HEK293 (cell line): ENCODE results near the gene PDE3A.

Source experiments
- CTCF ChIA-PET: fragments of 350-600 bp; formaldehyde crosslinking; extraction: SDS; loops from one replicate; lab custom pipeline; 2021; ENCODE audit warnings: antibody characterized with exemption; lab: Yijun Ruan, JAX
- POLR2A ChIA-PET: fragments of 300-600 bp; formaldehyde crosslinking; extraction: SDS; loops from one replicate; lab custom pipeline; 2020; ENCODE audit warnings: antibody characterized with exemption, inconsistent platforms; lab: Yijun Ruan, JAX
- H3K27ac ChIP-seq: fragments of 200-500 bp; sonication (Bioruptor generic); 2 replicates; pipeline ENCODE4 v1.5.1; 2014; ENCODE audit warnings: low read depth, low read length, control low read depth, inconsistent platforms; ENCODE audit errors: extremely low read depth
- H3K36me3 ChIP-seq, 2 experiments: fragments of 200-500 bp in 1 of 2; sonication (Bioruptor generic) in 1 of 2; 1 replicate in 1 of 2; 2 replicates in 1 of 2; pipeline ENCODE4 v1.5.1; 2014 to 2017; ENCODE audit warnings: inconsistent platforms in 2 of 2, low read length in 2 of 2; ENCODE audit not compliant: control insufficient read depth in 2 of 2, insufficient read depth in 1 of 2
- H3K4me1 ChIP-seq: fragments of 200-500 bp; sonication (Bioruptor generic); 2 replicates; pipeline ENCODE4 v1.5.1; 2014; ENCODE audit warnings: mild to moderate bottlenecking, low read length, inconsistent platforms; ENCODE audit not compliant: control insufficient read depth, insufficient read depth
- H3K4me3 ChIP-seq: 2 replicates; pipeline ENCODE4 v1.5.1; 2011; ENCODE audit warnings: low read depth, mild to moderate bottlenecking, control low read depth, low read length, moderate library complexity
- H3K9me3 ChIP-seq: fragments of 200-500 bp; sonication (Bioruptor generic); 2 replicates; pipeline ENCODE4 v1.5.1; 2014; ENCODE audit warnings: low read depth, low read length, inconsistent platforms; ENCODE audit not compliant: control insufficient read depth, insufficient read depth
- ATF2 ChIP-seq: fragments of 450-650 bp; formaldehyde crosslinking; IDR thresholded peaks from 2 replicates; pipeline ENCODE4 v1.5.1; 2016; ENCODE audit warnings: missing biosample characterization, missing genetic modification characterization, low read depth
- BCL6B ChIP-seq: fragments of 450-650 bp; formaldehyde crosslinking; IDR thresholded peaks from 2 replicates; pipeline ENCODE4 v1.5.1; 2017; ENCODE audit warnings: missing biosample characterization, missing genetic modification characterization
- GLI2 ChIP-seq: fragments of 450-650 bp; formaldehyde crosslinking; IDR thresholded peaks from 2 replicates; pipeline ENCODE4; 2017; ENCODE audit warnings: missing biosample characterization, missing genetic modification characterization, low read depth, borderline replicate concordance
- HOXD13 ChIP-seq: sonication (generic); formaldehyde crosslinking; IDR thresholded peaks from 2 replicates; pipeline ENCODE4 v1.8.0; 2022; ENCODE audit warnings: missing genetic modification reagents, borderline replicate concordance
- KLF10 ChIP-seq: fragments of 450-650 bp; IDR thresholded peaks from 2 replicates; pipeline ENCODE4 v1.5.1; 2018; ENCODE audit warnings: missing biosample characterization, mild to moderate bottlenecking, missing genetic modification characterization
- KLF17 ChIP-seq: fragments of 450-650 bp; formaldehyde crosslinking; IDR thresholded peaks from 2 replicates; pipeline ENCODE4 v1.5.1; 2016; ENCODE audit warnings: missing biosample characterization, missing genetic modification characterization
- TSHZ1 ChIP-seq: fragments of 450-650 bp; formaldehyde crosslinking; IDR thresholded peaks from 2 replicates; pipeline ENCODE4 v1.5.1; 2016; ENCODE audit warnings: missing biosample characterization, missing genetic modification characterization, borderline replicate concordance
- ZBTB26 ChIP-seq: fragments of 450-650 bp; formaldehyde crosslinking; optimal IDR thresholded peaks from 2 replicates; pipeline ENCODE3; 2016; ENCODE audit warnings: missing biosample characterization, mild to moderate bottlenecking, missing genetic modification characterization
- ZFHX2 ChIP-seq: fragments of 450-650 bp; formaldehyde crosslinking; conservative IDR thresholded peaks from 2 replicates; pipeline ENCODE4 v1.5.1; 2016; ENCODE audit warnings: missing biosample characterization, missing genetic modification characterization
- ZNF121 ChIP-seq: fragments of 450-650 bp; formaldehyde crosslinking; IDR thresholded peaks from 2 replicates; pipeline ENCODE4 v1.5.1; 2016; ENCODE audit warnings: missing biosample characterization, missing genetic modification characterization
- ZNF132 ChIP-seq: fragments of 450-650 bp; formaldehyde crosslinking; IDR thresholded peaks from 2 replicates; pipeline ENCODE4 v1.5.1; 2017; ENCODE audit warnings: missing biosample characterization, missing genetic modification characterization, borderline replicate concordance
- ZNF214 ChIP-seq: fragments of 450-650 bp; formaldehyde crosslinking; IDR thresholded peaks from 2 replicates; pipeline ENCODE4 v1.5.1; 2017; ENCODE audit warnings: missing biosample characterization, mild to moderate bottlenecking, missing genetic modification characterization, borderline replicate concordance
- ZNF221 ChIP-seq: fragments of 450-650 bp; formaldehyde crosslinking; IDR thresholded peaks from 2 replicates; pipeline ENCODE4 v1.5.1; 2017; ENCODE audit warnings: missing biosample characterization, missing genetic modification characterization, borderline replicate concordance
- ZNF292 ChIP-seq: fragments of 450-650 bp; formaldehyde crosslinking; IDR thresholded peaks from 2 replicates; pipeline ENCODE4 v1.5.1; 2016; ENCODE audit warnings: low read depth, missing biosample characterization, missing genetic modification characterization, borderline replicate concordance
- ZNF514 ChIP-seq: fragments of 450-650 bp; formaldehyde crosslinking; IDR thresholded peaks from 2 replicates; pipeline ENCODE4 v1.5.1; 2016; ENCODE audit warnings: missing biosample characterization, missing genetic modification characterization
- ZNF707 ChIP-seq: fragments of 450-650 bp; formaldehyde crosslinking; IDR thresholded peaks from 2 replicates; pipeline ENCODE4 v1.5.1; 2016; ENCODE audit warnings: missing biosample characterization, missing genetic modification characterization
- ZNF768 ChIP-seq: fragments of 450-650 bp; formaldehyde crosslinking; IDR thresholded peaks from 2 replicates; pipeline ENCODE4 v1.5.1; 2018; ENCODE audit warnings: missing biosample characterization, mild to moderate bottlenecking, missing genetic modification characterization
- ZNF785 ChIP-seq: fragments of 450-650 bp; formaldehyde crosslinking; IDR thresholded peaks from 2 replicates; pipeline ENCODE4 v1.5.1; 2016; ENCODE audit warnings: missing biosample characterization, missing genetic modification characterization
- ZNF843 ChIP-seq: fragments of 450-650 bp; formaldehyde crosslinking; IDR thresholded peaks from 2 replicates; pipeline ENCODE4 v1.5.1; 2016; ENCODE audit warnings: missing biosample characterization, missing genetic modification characterization

PDE3A gene

GRCh38 chr12:20424841-20425240 is 56.5 kb downstream of the PDE3A start:
- Histone ChIP-seq H3K36me3 (no peaks in the 10 kb centered on the region), H3K4me1 (no peaks in the 10 kb centered on the region), H3K9me3 (no peaks in the 10 kb centered on the region), H3K27ac (no peak overlapping the region), H3K4me3 (no peak overlapping the region)
- CTCF ChIA-PET, result interaction anchor here (0.6 kb wide), 1 partner anchor 667 kb away, joined by 3 read pairs; no protein-coding TSS in a partner anchor
- TF ChIP-seq BCL6B (tag by site-specific recombination) (no peak), ZNF707 (tag by site-specific recombination) (no peak), ZNF514 (tag by site-specific recombination) (no peak), ZNF843 (tag by site-specific recombination) (no peak), KLF10 (tag by site-specific recombination) (no peak), ATF2 (tag by site-specific recombination) (no peak), TSHZ1 (tag by site-specific recombination) (no peak), ZNF292 (no peak), ZNF221 (no peak), KLF17 (tag by site-specific recombination) (no peak), ZNF132 (tag by site-specific recombination) (no peak), ZNF121 (tag by site-specific recombination) (no peak), ZNF214 (tag by site-specific recombination) (no peak), ZNF768 (tag by site-specific recombination) (no peak), ZNF785 (tag by site-specific recombination) (no peak), ZBTB26 (no peak), GLI2 (tag by site-specific recombination) (no peak), HOXD13 (CRISPR knock-in tag) (no peak), ZFHX2 (tag by site-specific recombination) (no peak)
- POLR2A ChIA-PET, result no interaction called here
